Esophagus squamous epithelium (tissue), 5 donors: Measurements from ENCODE around the gene RABL3. TPM values are rescaled to one million over a fixed set of nuclear protein-coding genes. Genes with fewer than 3 reads are reported as not detected.
A peak's percentile ranks its signal among the peaks of the same experiment; 100 is the strongest.
"Not testable (repeated sequence)": the region's sequence is repeated elsewhere in the genome, so short reads cannot be mapped to it uniquely, and the experiment has no call there.

Source experiments
- DNase-seq: peaks from one replicate; lab custom pipeline; 2025; lab: John Stamatoyannopoulos, UW
- H3K27ac ChIP-seq, 4 donors: fragments of 200-600 bp; sonication (generic); one replicate each; pipeline ENCODE4 v1.5.1; 2016 to 2019; ENCODE audit warnings: mild to moderate bottlenecking in 1 of 4
- H3K27me3 ChIP-seq, 4 donors: fragments of 200-600 bp; sonication (generic); 1 replicate in 3 of 4; 2 replicates in 1 of 4; pipeline versions ENCODE4 v1.5.1 to v1.6.0; 2017 to 2021; ENCODE audit warnings: antibody characterized with exemption in 1 of 4
- H3K36me3 ChIP-seq, 3 donors: fragments of 200-600 bp; sonication (generic); one replicate each; pipeline ENCODE4 v1.5.1; 2016 to 2019
- H3K4me1 ChIP-seq, 3 donors: fragments of 200-600 bp; sonication (generic); one replicate each; pipeline ENCODE4 v1.5.1; 2017 to 2019
- H3K4me3 ChIP-seq, 4 donors: fragments of 200-600 bp; sonication (generic); 1 replicate in 3 of 4; 2 replicates in 1 of 4; pipeline ENCODE4 v1.5.1; 2016 to 2019; ENCODE audit warnings: mild to moderate bottlenecking in 2 of 4, moderate library complexity in 1 of 4
- H3K9me3 ChIP-seq, 3 donors: fragments of 200-600 bp; sonication (generic); one replicate each; pipeline ENCODE4 v1.5.1; 2016 to 2019
- CTCF ChIP-seq, 6 experiments: fragments of 450-650 bp in 4 of 6; fragments of 200-600 bp in 2 of 6; sonication (generic) in 2 of 6; IDR thresholded peaks; one replicate each; pipeline ENCODE4 v1.5.1; 2016 to 2019; ENCODE audit warnings: antibody characterized with exemption in 6 of 6, mild to moderate bottlenecking in 4 of 6, moderate library complexity in 4 of 6
- POLR2A ChIP-seq, 4 donors: fragments of 450-650 bp; IDR thresholded peaks; one replicate each; pipeline ENCODE4 v1.6.1; 2017; ENCODE audit warnings: antibody characterized with exemption in 4 of 4, mild to moderate bottlenecking in 4 of 4, moderate library complexity in 3 of 4
- WGBS, 2 donors: methylation state at CpG; one replicate each; pipeline ENCODE4 v1.1.5; 2018; 5-methylcytosine and 5-hydroxymethylcytosine counted together
- intact Hi-C: fragments of 100-400 bp; cut with DNase I; formaldehyde crosslinking; loops from one replicate; pipeline ENCODE4 v1.15.0; 2022
- total RNA-seq, 4 donors: library from RNA; depleted of rRNA; stranded (reverse); fragments of >200 nt; gene quantifications; one replicate each; pipeline ENCODE4 v1.1.0, GENCODE V29; 2016
- donor health status: DM: yes; HTN: yes; CAD: no.

RABL3 gene
- total RNA-seq, 4 donors from 2014 or later = 8.0 to 15.4 (median 13.4) TPM

GRCh38 chr3:120741837-120742197, 499 bp downstream of the RABL3 start:
- intact Hi-C loops = no loop called here
- Histone ChIP-seq H3K36me3 (peaks cover 0 to 12% (median 0%) of the 10 kb centered on the region in 3 donors), H3K27ac (peak overlapping the region; percentile 93 to 97 (median 96)), H3K27me3 (no peaks in the 10 kb centered on the region), H3K9me3 (peaks cover 0 to 12% (median 0%) of the 10 kb centered on the region in 3 donors), H3K4me1 (peaks cover 12 to 26% (median 12%) of the 10 kb centered on the region in 3 donors), H3K4me3 (peak overlapping the region; percentile 70 to 99 (median 90))
- WGBS, 2 donors = 9 to 11% methylated on average over 10 of the region's 10 CpGs
- TF ChIP-seq CTCF (IDR thresholded peaks at IDR 0.05) (no peak), POLR2A (IDR thresholded peaks at IDR 0.05) (no peak)
- no peak for DNase-seq

- no peak for DNase-seq
- TF ChIP-seq POLR2A (IDR thresholded peaks at IDR 0.05) = no peak
- TF ChIP-seq CTCF (IDR thresholded peaks at IDR 0.05) = no peak
- Histone ChIP-seq H3K27ac (no peak overlapping the region), H3K36me3 (peaks cover 0 to 12% (median 0%) of the 10 kb centered on the region in 3 donors), H3K4me3 (peak overlapping the region; percentile 70 to 99 (median 90)), H3K9me3 (peaks cover 0 to 12% (median 0%) of the 10 kb centered on the region in 3 donors), H3K4me1 (peaks cover 12 to 26% (median 12%) of the 10 kb centered on the region in 3 donors), H3K27me3 (no peaks in the 10 kb centered on the region)
- intact Hi-C loops = no loop called here
- 57 to 61% methylated on average over 3 of the region's 3 CpGs for WGBS, 2 donors
Observed at GRCh38 chr3:120741320-120741719, 996 bp downstream of the RABL3 start.

GRCh38 chr3:120738006-120738405, 4.3 kb downstream of the RABL3 start:
- WGBS, 2 donors = 93% methylated on average over 3 to 7 of the region's 8 CpGs
- peaks cover 0 to 12% (median 0%) of the 10 kb centered on the region in 3 donors for H3K36me3 ChIP-seq
- H3K4me1 ChIP-seq = peaks cover 4 to 12% (median 7%) of the 10 kb centered on the region in 3 donors
- H3K27ac ChIP-seq, H3K4me3 ChIP-seq, DNase-seq, H3K27me3 ChIP-seq, intact Hi-C loops: not testable (repeated sequence)
- H3K9me3 ChIP-seq = peaks cover 0 to 12% (median 0%) of the 10 kb centered on the region in 3 donors

- no peak overlapping the region for H3K27ac ChIP-seq
- H3K4me1 ChIP-seq = no peaks in the 10 kb centered on the region
- H3K27me3 ChIP-seq = no peaks in the 10 kb centered on the region
- H3K9me3 ChIP-seq = no peaks in the 10 kb centered on the region
- intact Hi-C loops = no loop called here
- H3K4me3 ChIP-seq = no peak overlapping the region
- peaks cover 0 to 15% (median 0%) of the 10 kb centered on the region in 3 donors for H3K36me3 ChIP-seq
- 79 to 91% methylated on average over 4 of the region's 4 CpGs for WGBS, 2 donors
- no peak for DNase-seq
- no peak for TF ChIP-seq POLR2A (IDR thresholded peaks at IDR 0.05)
- TF ChIP-seq CTCF (IDR thresholded peaks at IDR 0.05) = no peak
Observed at GRCh38 chr3:120730576-120731542, 11.5 kb downstream of the RABL3 start.

GRCh38 chr3:120726791-120727190, 15.5 kb downstream of the RABL3 start:
- DNase-seq = no peak
- Histone ChIP-seq H3K4me1 (no peaks in the 10 kb centered on the region), H3K27ac (no peak overlapping the region), H3K9me3 (no peaks in the 10 kb centered on the region), H3K4me3 (no peak overlapping the region), H3K36me3 (peaks cover 0 to 15% (median 0%) of the 10 kb centered on the region in 3 donors), H3K27me3 (no peaks in the 10 kb centered on the region)
- WGBS, 2 donors = 70 to 82% methylated on average over 1 of the region's 1 CpG
- intact Hi-C loops = no loop called here
- no peak for TF ChIP-seq CTCF (IDR thresholded peaks at IDR 0.05)
- TF ChIP-seq POLR2A (IDR thresholded peaks at IDR 0.05) = no peak
